Stomach (tissue), 9 donors: Measurements from ENCODE around the gene EXOC4. TPM values are rescaled to one million over a fixed set of nuclear protein-coding genes. Genes with fewer than 3 reads are reported as not detected.

ENCODE experiments used
- DNase-seq, 2 donors: peaks; one replicate each; pipeline versions ENCODE4 v3.0.0 to v3.0.0-alpha.2; 2013 to 2019
- H3K27ac ChIP-seq, 5 donors: fragments of 200-600 bp in 4 of 5; sonication (generic) in 4 of 5; one replicate each; pipeline ENCODE4 v1.5.1; 2013 to 2019; ENCODE audit warnings: mild to moderate bottlenecking in 1 of 5, moderate library complexity in 1 of 5
- H3K27me3 ChIP-seq, 3 donors: fragments of 200-600 bp; sonication (generic); one replicate each; pipeline ENCODE4 v1.5.1; 2017 to 2019; ENCODE audit warnings: mixed run types in 1 of 3
- H3K36me3 ChIP-seq, 4 donors: fragments of 200-600 bp; sonication (generic); 1 replicate in 3 of 4; 2 replicates in 1 of 4; pipeline ENCODE4 v1.5.1; 2016 to 2019
- H3K4me1 ChIP-seq, 4 donors: fragments of 200-600 bp; sonication (generic); one replicate each; pipeline ENCODE4 v1.5.1; 2016 to 2019
- H3K4me3 ChIP-seq, 4 donors: fragments of 200-600 bp; sonication (generic) in 3 of 4; one replicate each; pipeline ENCODE4 v1.5.1; 2016 to 2019; ENCODE audit warnings: mild to moderate bottlenecking in 1 of 4
- H3K9me3 ChIP-seq, 4 donors: fragments of 200-600 bp; sonication (generic); one replicate each; pipeline ENCODE4 v1.5.1; 2016 to 2019
- CTCF ChIP-seq, 7 experiments: fragments of 450-650 bp in 4 of 7; fragments of 200-600 bp in 3 of 7; sonication (generic) in 3 of 7; IDR thresholded peaks; one replicate each; pipeline ENCODE4 v1.5.1; 2016 to 2019; ENCODE audit warnings: antibody characterized with exemption in 7 of 7, control low read depth in 2 of 7, mild to moderate bottlenecking in 1 of 7
- EP300 ChIP-seq: sonication (generic); formaldehyde crosslinking; IDR thresholded peaks from one replicate; pipeline ENCODE4 v1.6.1; 2017; ENCODE audit warnings: antibody characterized with exemption
- POLR2A ChIP-seq, 4 donors: fragments of 450-650 bp; IDR thresholded peaks; one replicate each; pipeline ENCODE4 v1.6.1; 2016; ENCODE audit warnings: antibody characterized with exemption in 4 of 4, control low read depth in 2 of 4, mild to moderate bottlenecking in 1 of 4, moderate library complexity in 1 of 4
- POLR2AphosphoS5 ChIP-seq, 3 donors: sonication (generic); formaldehyde crosslinking; IDR thresholded peaks; one replicate each; pipeline ENCODE4 v1.6.1; 2016; ENCODE audit warnings: antibody characterized with exemption in 3 of 3
- WGBS, 5 donors: extraction: QIAGEN DNeasy Blood & Tissue Kit in 3 of 5; methylation state at CpG; one replicate each; pipeline versions ENCODE4 v1.1.5 to v1.1.7; 2013 to 2018; 5-methylcytosine and 5-hydroxymethylcytosine counted together
- intact Hi-C: fragments of 100-400 bp; cut with DNase I; formaldehyde crosslinking; loops from one replicate; pipeline ENCODE4 v1.15.1; 2023; ENCODE audit warnings: low total_unique reads
- polyA plus RNA-seq, 3 donors: library from polyadenylated mRNA; stranded (reverse); fragments of 200-250 nt; gene quantifications; one replicate each; pipeline ENCODE4 v1.2.3, GENCODE V29; 2013
- total RNA-seq, 5 donors: library from RNA; depleted of rRNA; stranded (reverse); fragments of >200 nt; gene quantifications; one replicate each; pipeline versions ENCODE4 v1.1.0 to v1.2.3, GENCODE V29; 2014 to 2016
- donor health status: healthy with polysubstance abuse.
- donor health status: Bipolar disorder and iron deficiency.
- donor health status: healthy.

Gene EXOC4
- total and polyA plus RNA-seq, 8 donors = 14.1 to 339 (median 61.1) TPM

- Histone ChIP-seq H3K9me3 (peaks cover 0 to 4% (median 0%) of the 10 kb centered on the region in 4 donors), H3K27ac (no peak overlapping the region), H3K4me1 (no peaks in the 10 kb centered on the region), H3K27me3 (no peaks in the 10 kb centered on the region), H3K4me3 (no peak overlapping the region), H3K36me3 (no peaks in the 10 kb centered on the region)
- no peak for DNase-seq
- no peak for TF ChIP-seq POLR2A (IDR thresholded peaks at IDR 0.05)
- no peak for TF ChIP-seq CTCF (IDR thresholded peaks at IDR 0.05)
- no peak for TF ChIP-seq POLR2AphosphoS5 (IDR thresholded peaks at IDR 0.05)
- no peak for TF ChIP-seq EP300
- WGBS, 5 donors = 24 to 42% (median 35%) methylated on average over 3 of the region's 3 CpGs
- intact Hi-C loops = no loop called here
These were observed 35.1 kb upstream of the EXOC4 start for GRCh38 chr7:133217773-133218172.

DNA sequence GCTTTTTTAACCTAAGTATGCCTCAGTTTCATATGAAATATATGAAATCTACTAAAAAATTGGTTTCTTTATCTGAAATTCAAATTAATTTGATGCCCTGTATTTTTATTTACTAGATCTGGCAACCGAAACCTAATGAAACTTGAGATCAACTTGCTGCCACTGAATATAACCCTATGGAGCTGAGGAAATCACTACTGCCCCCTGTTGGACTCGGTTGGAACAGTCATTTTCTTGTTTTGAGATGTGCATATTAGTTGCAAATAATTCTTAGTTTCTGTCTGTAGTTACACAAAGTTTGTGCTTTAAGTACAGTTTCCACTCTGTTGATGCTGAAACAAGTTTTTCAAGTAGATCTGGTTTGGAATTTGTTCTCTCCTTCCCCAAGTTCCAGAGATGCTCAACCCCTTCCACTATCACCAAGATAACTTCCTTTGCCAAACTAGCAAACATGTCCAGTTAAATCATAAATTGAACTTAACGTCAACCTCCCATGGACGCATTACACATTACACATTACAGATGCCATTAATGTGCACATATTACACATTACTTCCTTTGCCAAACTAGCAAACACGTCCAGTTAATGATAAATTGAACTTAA lies 22.2 kb upstream of the EXOC4 start:
- Histone ChIP-seq H3K36me3 (no peaks in the 10 kb centered on the region), H3K27me3 (no peaks in the 10 kb centered on the region), H3K4me3 (no peak overlapping the region), H3K4me1 (no peaks in the 10 kb centered on the region), H3K9me3 (no peaks in the 10 kb centered on the region), H3K27ac (no peak overlapping the region)
- intact Hi-C loops = no loop called here
- DNase-seq = peak; percentile 64 to 69
- WGBS, 5 donors = 21 to 31% (median 29%) methylated on average over 5 of the region's 5 CpGs
- TF ChIP-seq POLR2A (IDR thresholded peaks at IDR 0.05) (no peak), CTCF (IDR thresholded peaks at IDR 0.05) (peak in 5 of 7 experiments; percentile 35 to 66 (median 43)), POLR2AphosphoS5 (IDR thresholded peaks at IDR 0.05) (no peak)

DNA sequence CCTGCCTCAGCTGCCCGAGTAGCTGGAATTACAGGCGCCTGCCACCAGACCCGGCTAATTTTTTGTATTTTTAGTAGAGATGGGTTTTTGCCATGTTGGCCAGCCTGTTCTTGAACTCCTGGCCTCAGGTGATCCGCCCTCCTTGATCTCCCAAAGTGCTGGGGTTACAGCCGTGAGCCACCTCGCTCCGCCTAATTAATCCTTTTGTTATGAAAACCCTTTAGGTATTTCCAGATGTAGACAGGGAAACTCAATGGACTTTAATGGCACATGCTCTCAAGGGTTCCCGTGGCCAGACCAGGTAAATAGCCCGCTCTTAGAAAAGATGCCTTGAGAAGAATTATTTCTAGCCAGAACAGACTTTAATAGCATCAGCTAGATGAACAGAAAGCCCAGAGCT lies 19.7 kb upstream of the EXOC4 start:
- Histone ChIP-seq H3K27me3 (no peaks in the 10 kb centered on the region), H3K9me3 (no peaks in the 10 kb centered on the region), H3K4me1 (no peaks in the 10 kb centered on the region), H3K27ac (no peak overlapping the region), H3K36me3 (no peaks in the 10 kb centered on the region), H3K4me3 (no peak overlapping the region)
- 89 to 93% (median 91%) methylated on average over 9 of the region's 9 CpGs for WGBS, 5 donors
- intact Hi-C loops = no loop called here
- TF ChIP-seq POLR2AphosphoS5 (IDR thresholded peaks at IDR 0.05) = no peak
- TF ChIP-seq CTCF (IDR thresholded peaks at IDR 0.05) = no peak
- TF ChIP-seq POLR2A (IDR thresholded peaks at IDR 0.05) = no peak
- no peak for TF ChIP-seq EP300
- no peak for DNase-seq

DNA sequence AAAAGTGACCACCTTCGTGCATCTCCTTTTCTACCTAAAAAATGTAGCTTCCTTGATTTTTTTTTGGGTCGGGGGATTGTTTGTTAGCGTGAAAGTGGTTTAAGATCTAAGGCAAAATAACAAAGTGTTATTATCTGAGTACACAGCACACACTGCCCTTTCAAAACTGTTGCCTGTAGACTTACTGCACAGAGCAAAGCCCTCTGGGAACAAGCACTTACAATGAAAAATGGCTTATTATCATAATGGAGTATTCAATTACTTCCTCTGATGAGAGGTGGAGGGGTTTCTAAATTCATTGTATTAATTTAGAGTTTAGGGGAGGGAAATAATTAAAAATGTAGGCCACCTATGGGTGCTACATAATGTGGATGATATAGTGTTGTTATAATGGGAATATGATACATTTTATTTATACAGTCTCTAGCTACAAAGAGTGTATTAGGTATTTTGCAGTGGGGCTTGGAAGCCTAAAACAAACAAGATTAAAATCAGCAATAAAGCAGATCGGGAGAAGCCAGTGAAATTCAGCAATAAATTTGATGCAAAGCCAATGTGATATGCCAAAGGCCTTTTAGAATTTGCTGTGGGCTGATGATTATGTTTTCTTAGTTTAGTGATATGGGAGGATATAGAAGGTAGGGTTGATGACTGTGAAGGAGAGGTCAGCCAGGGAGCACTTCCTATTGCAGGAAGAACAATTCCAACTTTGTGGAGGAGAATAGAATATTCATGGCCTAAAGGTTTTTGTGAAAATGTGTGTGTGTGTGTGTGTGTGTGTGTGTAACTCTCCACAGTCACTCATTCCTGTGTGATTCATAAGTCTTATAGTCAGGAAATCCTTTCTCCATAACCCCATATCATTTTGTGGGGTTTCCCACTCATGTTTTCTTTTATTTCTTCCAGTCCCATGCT lies 17.7 kb upstream of the EXOC4 start:
- WGBS, 5 donors = 64 to 69% (median 68%) methylated on average over 4 of the region's 4 CpGs
- Histone ChIP-seq H3K4me3 (no peak overlapping the region), H3K36me3 (no peaks in the 10 kb centered on the region), H3K4me1 (no peaks in the 10 kb centered on the region), H3K9me3 (no peaks in the 10 kb centered on the region), H3K27me3 (peaks cover 0 to 4% (median 0%) of the 10 kb centered on the region in 3 donors), H3K27ac (no peak overlapping the region)
- intact Hi-C loops = no loop called here
- peak in 1 of 2 donors; percentile 10 for DNase-seq
- TF ChIP-seq POLR2AphosphoS5 (IDR thresholded peaks at IDR 0.05) (no peak), EP300 (no peak), POLR2A (IDR thresholded peaks at IDR 0.05) (no peak), CTCF (IDR thresholded peaks at IDR 0.05) (no peak)
